HS-5 (cell line): ENCODE measurements around the gene CNTNAP2.
"Not testable (repeated sequence)": the region's sequence is repeated elsewhere in the genome, so short reads cannot be mapped to it uniquely, and the experiment has no call there.

ENCODE experiments used
- DNase-seq: peaks from one replicate; pipeline ENCODE4 v3.0.0-alpha.2; 2012; ENCODE audit warnings: low read depth

Gene CNTNAP2

GRCh38 chr7:148451526-148451925, 2334.9 kb downstream of the CNTNAP2 start:
- not testable (repeated sequence) for DNase-seq

- DNase-seq, result no peak
These were observed 2339.8 kb downstream of the CNTNAP2 start for GRCh38 chr7:148456351-148456750.

DNA sequence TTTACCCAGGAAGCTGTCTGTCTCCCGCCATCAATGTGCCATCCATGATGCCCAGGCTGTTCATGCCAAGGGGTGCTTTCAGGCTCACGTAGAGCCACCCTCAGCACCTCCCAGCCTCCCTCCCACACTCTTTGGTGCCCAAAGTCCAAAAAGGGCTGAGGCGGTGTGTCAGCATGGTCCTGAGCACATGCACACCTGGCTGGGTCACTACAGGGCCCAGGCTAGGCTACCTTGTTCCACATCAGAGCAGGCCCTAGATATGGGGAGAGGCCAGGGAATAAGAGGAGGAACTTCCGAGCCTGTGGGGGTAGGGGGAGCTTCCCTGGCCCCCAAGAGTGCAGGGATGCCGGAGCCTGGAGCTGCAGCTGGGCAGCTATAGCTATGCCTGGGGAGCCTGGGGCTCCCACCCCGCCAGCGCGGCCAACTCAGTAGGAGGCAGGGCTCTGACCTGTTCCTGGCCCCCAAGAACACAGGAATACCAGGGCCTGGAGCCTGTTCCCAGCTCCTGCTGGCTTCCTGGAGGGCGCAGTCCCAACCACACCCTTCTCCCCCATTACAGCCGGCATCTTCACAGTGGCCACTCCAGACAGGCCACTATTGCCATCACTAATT, 2340.8 kb downstream of the CNTNAP2 start:
- DNase-seq, result no peak

DNA sequence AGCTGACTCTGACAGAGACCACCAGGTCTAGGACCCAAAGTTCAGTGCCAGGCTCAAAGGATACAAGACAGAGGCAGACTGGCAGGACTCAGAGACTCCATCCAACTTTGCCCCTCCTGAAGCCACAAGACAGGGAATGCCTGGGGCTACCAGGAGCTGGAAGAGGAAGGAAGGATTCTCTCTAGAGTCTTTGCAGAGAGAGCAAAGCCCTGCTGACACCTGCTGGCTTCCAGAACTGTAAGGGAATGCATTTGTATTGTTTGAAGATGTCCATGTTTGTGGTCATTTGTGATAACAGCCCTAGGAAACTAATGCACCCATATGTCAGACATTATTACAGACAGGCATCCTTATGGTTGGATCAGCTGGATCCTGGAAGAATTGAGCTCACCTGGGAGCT, 2341.7 kb downstream of the CNTNAP2 start:
- no peak for DNase-seq

DNA sequence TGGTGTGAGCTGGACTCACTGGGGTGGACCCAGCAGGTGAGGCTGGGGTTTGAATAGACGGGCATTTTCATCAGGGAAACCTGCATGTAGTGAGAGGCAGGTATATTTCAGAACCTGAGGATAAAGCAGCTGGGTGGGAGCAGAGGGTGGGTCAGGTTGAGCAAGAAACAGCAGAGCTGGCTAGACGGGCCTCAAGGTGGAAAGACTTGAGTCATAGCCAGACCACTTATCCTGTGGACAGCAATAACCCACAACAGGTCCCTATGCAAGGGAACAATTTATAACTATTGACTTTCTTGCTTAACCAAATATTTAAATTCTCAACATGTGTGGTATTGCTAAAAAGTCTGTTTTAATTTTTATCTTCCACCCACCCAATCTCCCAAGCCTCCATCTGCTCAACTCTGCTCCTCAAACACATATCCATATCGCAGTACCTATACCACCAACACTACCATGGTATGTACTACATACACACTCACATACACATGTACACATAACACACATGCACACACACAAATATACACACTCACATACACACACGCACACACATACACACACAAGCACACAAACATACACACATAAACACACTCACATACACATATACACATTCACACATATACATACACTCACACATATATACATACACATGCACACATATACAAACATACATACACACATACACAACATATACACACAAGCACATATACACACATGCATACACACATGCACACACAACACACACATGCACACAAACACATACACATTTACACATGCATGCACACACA, 2345.0 kb downstream of the CNTNAP2 start:
- DNase-seq, result no peak

GRCh38 chr7:148462774-148463173, 2346.2 kb downstream of the CNTNAP2 start:
- DNase-seq, result not testable (repeated sequence)

GRCh38 chr7:148463210-148463609, 2346.6 kb downstream of the CNTNAP2 start:
- DNase-seq, result no peak

DNA sequence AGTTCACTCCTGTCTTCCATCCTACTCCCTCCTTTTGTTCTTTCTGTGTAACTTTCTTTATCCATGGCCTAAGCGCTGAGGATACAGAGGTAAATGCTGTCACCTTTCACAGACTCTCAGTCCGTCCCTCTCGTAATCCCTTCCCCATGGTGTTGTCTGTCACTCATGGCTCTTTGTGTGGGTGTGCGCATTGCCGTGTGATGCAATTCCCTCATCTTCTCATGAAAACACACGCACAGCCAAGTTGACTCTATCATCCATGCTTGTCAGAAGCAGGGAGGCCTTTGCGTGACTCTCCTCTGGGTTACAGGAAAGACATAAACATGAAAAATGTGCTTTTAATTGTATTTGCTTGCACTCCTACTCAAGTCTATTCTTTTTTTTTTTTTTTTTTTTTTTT, 2348.3 kb downstream of the CNTNAP2 start:
- DNase-seq, result no peak

- not testable (repeated sequence) for DNase-seq
These were observed 2348.8 kb downstream of the CNTNAP2 start for GRCh38 chr7:148465441-148465840.

GRCh38 chr7:148466120-148466519, 2349.5 kb downstream of the CNTNAP2 start:
- no peak for DNase-seq

GRCh38 chr7:148468700-148469098, 2352.1 kb downstream of the CNTNAP2 start:
- DNase-seq, result no peak
